K562 (cell line): ENCODE measurements around the gene CNNM4. TPM values are rescaled to one million over a fixed set of nuclear protein-coding genes. Genes with fewer than 3 reads are reported as not detected.

Experiments used
- BCL6 ChIP-seq: fragments of 250-450 bp; sonication (Bioruptor Pico); IDR thresholded peaks from 2 replicates; pipeline ENCODE4 v1.4.0; 2020
- BRF1 ChIP-seq: IDR thresholded peaks from 3 replicates; pipeline ENCODE4 v1.6.1; 2011; ENCODE audit warnings: borderline replicate concordance, mild to moderate bottlenecking; ENCODE audit not compliant: insufficient read length; ENCODE audit errors: extremely low read depth
- HDAC6 ChIP-seq: IDR thresholded peaks from 2 replicates; pipeline ENCODE4 v1.6.1; 2012; ENCODE audit warnings: low read depth, mild to moderate bottlenecking, control low read depth, inconsistent platforms, low read length, moderate library complexity
- KAT7 ChIP-seq: sonication (generic); formaldehyde crosslinking; IDR thresholded peaks from 2 replicates; pipeline ENCODE4 v1.8.0; 2022; ENCODE audit warnings: missing genetic modification reagents, mild to moderate bottlenecking, borderline replicate concordance
- PURB ChIP-seq: sonication (generic); formaldehyde crosslinking; IDR thresholded peaks from 2 replicates; pipeline ENCODE4 v1.9.0; 2021; ENCODE audit warnings: low read depth, mild to moderate bottlenecking, missing genetic modification reagents
- SRSF7 ChIP-seq: fragments of 200-400 bp; formaldehyde crosslinking; optimal IDR thresholded peaks from 2 replicates; pipeline ENCODE3; 2017; ENCODE audit warnings: mild to moderate bottlenecking, low read depth, low read length
- ZNF140 ChIP-seq: fragments of 250-450 bp; sonication (Bioruptor Pico); IDR thresholded peaks from 2 replicates; pipeline ENCODE4 v1.8.0; 2021; ENCODE audit warnings: moderate library complexity, mild to moderate bottlenecking, inconsistent platforms
- ZNF445 ChIP-seq: fragments of 250-450 bp; sonication (Bioruptor Pico); IDR thresholded peaks from 2 replicates; pipeline ENCODE4 v1.4.0; 2020; ENCODE audit warnings: low read depth, mild to moderate bottlenecking, moderate library complexity
- polyA plus RNA-seq, 8 experiments: library from polyadenylated mRNA; depleted of rRNA in 4 of 8; stranded (reverse) in 5 of 8; unstranded in 3 of 8; fragments of >200 nt; fragmentation: Nextera tagmentation in 2 of 8; fragmentation: Illumina TruSeq in 1 of 8; extraction: Ambion mirVana in 2 of 8; extraction: Trizol in 1 of 8; gene quantifications; 2 replicates each; pipeline versions ENCODE4 v1.2.1 to v1.2.3, GENCODE V29; 2011 to 2014; ENCODE audit warnings: inconsistent platforms in 1 of 8, missing spikeins in 1 of 8
- total RNA-seq, 7 experiments: library from RNA; depleted of rRNA in 6 of 7; stranded (reverse); fragments of >200 nt in 6 of 7; fragmentation: Illumina TruSeq in 2 of 7; extraction: Trizol in 2 of 7; gene quantifications; 2 replicates each; pipeline versions ENCODE4 v1.2.1 to v1.2.3, GENCODE V29; 2011 to 2021; ENCODE audit warnings: low replicate concordance in 1 of 7
- TF ChIP-seq, protein P1 (sequence below): fragments of 450-650 bp; IDR thresholded peaks from 2 replicates; pipeline ENCODE4 v1.6.1; 2016; ENCODE audit warnings: missing biosample characterization, missing genetic modification characterization
- TF ChIP-seq, protein P2 (sequence below), 2 experiments: fragments of 450-650 bp in 1 of 2; sonication (generic) in 1 of 2; formaldehyde crosslinking in 1 of 2; IDR thresholded peaks; 2 replicates each; pipeline versions ENCODE4 v1.7.1 to v1.9.0; 2016 to 2022; ENCODE audit warnings: inconsistent platforms in 1 of 2, mild to moderate bottlenecking in 1 of 2, missing genetic modification reagents in 1 of 2
- TF ChIP-seq, protein P3 (sequence below): sonication (generic); formaldehyde crosslinking; IDR thresholded peaks from 2 replicates; pipeline ENCODE4 v1.8.0; 2022; ENCODE audit warnings: mild to moderate bottlenecking, missing genetic modification reagents

The CNNM4 gene
- total and polyA plus RNA-seq, 9 of the 15 experiments (the other 6 are each of a cell fraction or from before 2014, with no cell fraction given), result 0.96 to 6.3 (median 2.8) TPM

DNA sequence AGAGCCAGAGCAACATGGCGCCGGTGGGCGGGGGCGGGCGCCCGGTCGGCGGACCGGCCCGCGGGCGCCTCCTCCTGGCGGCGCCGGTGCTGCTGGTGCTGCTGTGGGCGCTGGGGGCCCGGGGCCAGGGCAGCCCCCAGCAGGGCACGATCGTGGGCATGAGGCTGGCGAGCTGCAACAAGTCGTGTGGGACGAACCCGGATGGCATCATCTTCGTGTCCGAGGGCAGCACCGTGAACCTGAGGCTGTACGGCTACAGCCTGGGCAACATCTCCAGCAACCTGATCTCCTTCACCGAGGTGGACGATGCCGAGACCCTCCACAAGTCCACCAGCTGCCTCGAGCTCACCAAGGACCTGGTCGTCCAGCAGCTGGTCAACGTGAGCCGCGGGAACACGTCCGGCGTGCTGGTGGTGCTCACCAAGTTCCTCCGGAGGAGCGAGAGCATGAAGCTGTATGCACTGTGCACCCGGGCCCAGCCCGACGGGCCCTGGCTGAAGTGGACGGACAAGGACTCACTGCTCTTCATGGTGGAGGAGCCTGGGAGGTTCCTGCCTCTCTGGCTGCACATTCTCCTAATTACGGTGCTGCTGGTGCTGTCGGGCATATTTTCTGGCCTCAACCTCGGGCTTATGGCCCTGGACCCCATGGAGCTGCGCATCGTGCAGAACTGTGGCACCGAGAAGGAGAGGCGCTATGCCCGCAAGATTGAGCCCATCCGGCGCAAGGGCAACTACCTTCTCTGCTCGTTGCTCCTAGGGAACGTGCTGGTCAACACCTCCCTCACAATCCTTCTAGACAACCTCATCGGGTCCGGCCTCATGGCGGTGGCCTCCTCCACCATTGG lies 507 bp downstream of the CNNM4 start (continued):
- TF ChIP-seq HDAC6, result no peak
- TF ChIP-seq, protein P1, sequence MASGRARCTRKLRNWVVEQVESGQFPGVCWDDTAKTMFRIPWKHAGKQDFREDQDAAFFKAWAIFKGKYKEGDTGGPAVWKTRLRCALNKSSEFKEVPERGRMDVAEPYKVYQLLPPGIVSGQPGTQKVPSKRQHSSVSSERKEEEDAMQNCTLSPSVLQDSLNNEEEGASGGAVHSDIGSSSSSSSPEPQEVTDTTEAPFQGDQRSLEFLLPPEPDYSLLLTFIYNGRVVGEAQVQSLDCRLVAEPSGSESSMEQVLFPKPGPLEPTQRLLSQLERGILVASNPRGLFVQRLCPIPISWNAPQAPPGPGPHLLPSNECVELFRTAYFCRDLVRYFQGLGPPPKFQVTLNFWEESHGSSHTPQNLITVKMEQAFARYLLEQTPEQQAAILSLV (tag), result no peak
- no peak for TF ChIP-seq BRF1
- TF ChIP-seq, protein P2, sequence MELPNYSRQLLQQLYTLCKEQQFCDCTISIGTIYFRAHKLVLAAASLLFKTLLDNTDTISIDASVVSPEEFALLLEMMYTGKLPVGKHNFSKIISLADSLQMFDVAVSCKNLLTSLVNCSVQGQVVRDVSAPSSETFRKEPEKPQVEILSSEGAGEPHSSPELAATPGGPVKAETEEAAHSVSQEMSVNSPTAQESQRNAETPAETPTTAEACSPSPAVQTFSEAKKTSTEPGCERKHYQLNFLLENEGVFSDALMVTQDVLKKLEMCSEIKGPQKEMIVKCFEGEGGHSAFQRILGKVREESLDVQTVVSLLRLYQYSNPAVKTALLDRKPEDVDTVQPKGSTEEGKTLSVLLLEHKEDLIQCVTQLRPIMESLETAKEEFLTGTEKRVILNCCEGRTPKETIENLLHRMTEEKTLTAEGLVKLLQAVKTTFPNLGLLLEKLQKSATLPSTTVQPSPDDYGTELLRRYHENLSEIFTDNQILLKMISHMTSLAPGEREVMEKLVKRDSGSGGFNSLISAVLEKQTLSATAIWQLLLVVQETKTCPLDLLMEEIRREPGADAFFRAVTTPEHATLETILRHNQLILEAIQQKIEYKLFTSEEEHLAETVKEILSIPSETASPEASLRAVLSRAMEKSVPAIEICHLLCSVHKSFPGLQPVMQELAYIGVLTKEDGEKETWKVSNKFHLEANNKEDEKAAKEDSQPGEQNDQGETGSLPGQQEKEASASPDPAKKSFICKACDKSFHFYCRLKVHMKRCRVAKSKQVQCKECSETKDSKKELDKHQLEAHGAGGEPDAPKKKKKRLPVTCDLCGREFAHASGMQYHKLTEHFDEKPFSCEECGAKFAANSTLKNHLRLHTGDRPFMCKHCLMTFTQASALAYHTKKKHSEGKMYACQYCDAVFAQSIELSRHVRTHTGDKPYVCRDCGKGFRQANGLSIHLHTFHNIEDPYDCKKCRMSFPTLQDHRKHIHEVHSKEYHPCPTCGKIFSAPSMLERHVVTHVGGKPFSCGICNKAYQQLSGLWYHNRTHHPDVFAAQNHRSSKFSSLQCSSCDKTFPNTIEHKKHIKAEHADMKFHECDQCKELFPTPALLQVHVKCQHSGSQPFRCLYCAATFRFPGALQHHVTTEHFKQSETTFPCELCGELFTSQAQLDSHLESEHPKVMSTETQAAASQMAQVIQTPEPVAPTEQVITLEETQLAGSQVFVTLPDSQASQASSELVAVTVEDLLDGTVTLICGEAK (IDR thresholded peaks at IDR 0.05), result peak; percentile 48; the same call in 1 of the 2 replicates
- TF ChIP-seq, protein P2 (CRISPR knock-in tag; IDR thresholded peaks at IDR 0.05), result no peak
- TF ChIP-seq PURB, result no peak
- TF ChIP-seq, protein P3, sequence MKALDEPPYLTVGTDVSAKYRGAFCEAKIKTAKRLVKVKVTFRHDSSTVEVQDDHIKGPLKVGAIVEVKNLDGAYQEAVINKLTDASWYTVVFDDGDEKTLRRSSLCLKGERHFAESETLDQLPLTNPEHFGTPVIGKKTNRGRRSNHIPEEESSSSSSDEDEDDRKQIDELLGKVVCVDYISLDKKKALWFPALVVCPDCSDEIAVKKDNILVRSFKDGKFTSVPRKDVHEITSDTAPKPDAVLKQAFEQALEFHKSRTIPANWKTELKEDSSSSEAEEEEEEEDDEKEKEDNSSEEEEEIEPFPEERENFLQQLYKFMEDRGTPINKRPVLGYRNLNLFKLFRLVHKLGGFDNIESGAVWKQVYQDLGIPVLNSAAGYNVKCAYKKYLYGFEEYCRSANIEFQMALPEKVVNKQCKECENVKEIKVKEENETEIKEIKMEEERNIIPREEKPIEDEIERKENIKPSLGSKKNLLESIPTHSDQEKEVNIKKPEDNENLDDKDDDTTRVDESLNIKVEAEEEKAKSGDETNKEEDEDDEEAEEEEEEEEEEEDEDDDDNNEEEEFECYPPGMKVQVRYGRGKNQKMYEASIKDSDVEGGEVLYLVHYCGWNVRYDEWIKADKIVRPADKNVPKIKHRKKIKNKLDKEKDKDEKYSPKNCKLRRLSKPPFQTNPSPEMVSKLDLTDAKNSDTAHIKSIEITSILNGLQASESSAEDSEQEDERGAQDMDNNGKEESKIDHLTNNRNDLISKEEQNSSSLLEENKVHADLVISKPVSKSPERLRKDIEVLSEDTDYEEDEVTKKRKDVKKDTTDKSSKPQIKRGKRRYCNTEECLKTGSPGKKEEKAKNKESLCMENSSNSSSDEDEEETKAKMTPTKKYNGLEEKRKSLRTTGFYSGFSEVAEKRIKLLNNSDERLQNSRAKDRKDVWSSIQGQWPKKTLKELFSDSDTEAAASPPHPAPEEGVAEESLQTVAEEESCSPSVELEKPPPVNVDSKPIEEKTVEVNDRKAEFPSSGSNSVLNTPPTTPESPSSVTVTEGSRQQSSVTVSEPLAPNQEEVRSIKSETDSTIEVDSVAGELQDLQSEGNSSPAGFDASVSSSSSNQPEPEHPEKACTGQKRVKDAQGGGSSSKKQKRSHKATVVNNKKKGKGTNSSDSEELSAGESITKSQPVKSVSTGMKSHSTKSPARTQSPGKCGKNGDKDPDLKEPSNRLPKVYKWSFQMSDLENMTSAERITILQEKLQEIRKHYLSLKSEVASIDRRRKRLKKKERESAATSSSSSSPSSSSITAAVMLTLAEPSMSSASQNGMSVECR (CRISPR knock-in tag), result peak; percentile 54; the same call in 1 of the 2 replicates
- TF ChIP-seq KAT7, result no peak; the same call in 1 of the 2 replicates
- no peak for TF ChIP-seq BCL6
- no peak for TF ChIP-seq ZNF140 (CRISPR knock-in tag)
- TF ChIP-seq ZNF445 (CRISPR knock-in tag), result no peak
- TF ChIP-seq SRSF7, result no peak
